Mesenchymal stem cell (in vitro differentiated cells and primary cell): Measurements from ENCODE around the gene MAP4K2.

Experiments used
- DNase-seq: peaks from one replicate; pipeline ENCODE4 v3.0.0-alpha.2; 2013
- H2AFZ ChIP-seq: one replicate; pipeline ENCODE4 v1.6.1; 2013; ENCODE audit warnings: low read depth, mild to moderate bottlenecking, control low read depth, inconsistent platforms, low read length, moderate library complexity
- H2AK5ac ChIP-seq: 2 replicates; pipeline ENCODE4 v1.6.1; 2013; ENCODE audit warnings: low read length, moderate library complexity, mild to moderate bottlenecking, inconsistent platforms; ENCODE audit not compliant: severe bottlenecking
- H2BK120ac ChIP-seq: one replicate; pipeline ENCODE4 v1.6.1; 2013; ENCODE audit warnings: low read depth, mild to moderate bottlenecking, inconsistent platforms, low read length, moderate library complexity
- H2BK12ac ChIP-seq, 2 experiments: one replicate each; pipeline ENCODE4 v1.6.1; 2013; ENCODE audit warnings: inconsistent platforms in 2 of 2, low read length in 2 of 2, mild to moderate bottlenecking in 2 of 2, moderate library complexity in 2 of 2, control low read depth in 1 of 2
- H2BK15ac ChIP-seq: one replicate; pipeline ENCODE4 v1.6.1; 2013; ENCODE audit warnings: mild to moderate bottlenecking, low read depth, inconsistent platforms; ENCODE audit not compliant: poor library complexity, severe bottlenecking
- H2BK5ac ChIP-seq: 2 replicates; pipeline ENCODE4 v1.6.1; 2013; ENCODE audit warnings: low read depth, mild to moderate bottlenecking, low read length, control low read depth, inconsistent platforms; ENCODE audit not compliant: poor library complexity, severe bottlenecking
- H3K14ac ChIP-seq, 2 experiments: one replicate each; pipeline ENCODE4 v1.6.1; 2013; ENCODE audit warnings: inconsistent platforms in 2 of 2, low read length in 2 of 2, control low read depth in 1 of 2, mild to moderate bottlenecking in 1 of 2, moderate library complexity in 1 of 2
- H3K18ac ChIP-seq, 2 experiments: one replicate each; pipeline ENCODE4 v1.6.1; 2013; ENCODE audit warnings: inconsistent platforms in 2 of 2, low read length in 2 of 2, control low read depth in 1 of 2, low read depth in 1 of 2, mild to moderate bottlenecking in 1 of 2
- H3K23ac ChIP-seq, 2 experiments: one replicate each; pipeline ENCODE4 v1.6.1; 2013; ENCODE audit warnings: inconsistent platforms in 2 of 2, low read length in 2 of 2, mild to moderate bottlenecking in 2 of 2, moderate library complexity in 2 of 2, control low read depth in 1 of 2
- H3K27ac ChIP-seq: 2 replicates; pipeline ENCODE4 v1.5.1; 2013; ENCODE audit warnings: mild to moderate bottlenecking, moderate library complexity, low read length, control low read depth, inconsistent platforms; ENCODE audit not compliant: poor library complexity, severe bottlenecking
- H3K27me3 ChIP-seq, 2 experiments: 2 replicates each; pipeline versions ENCODE4 v1.6.1 to v1.7.0; 2013; ENCODE audit warnings: low read length in 2 of 2, mild to moderate bottlenecking in 2 of 2, moderate library complexity in 2 of 2, control low read depth in 1 of 2, inconsistent platforms in 1 of 2; ENCODE audit not compliant: control insufficient read depth in 1 of 2, insufficient read depth in 1 of 2
- H3K36me3 ChIP-seq, 2 experiments: 2 replicates each; pipeline versions ENCODE4 v1.6.1 to v1.7.0; 2013; ENCODE audit warnings: low read length in 2 of 2, control low read depth in 1 of 2, inconsistent platforms in 1 of 2, low read depth in 1 of 2, mild to moderate bottlenecking in 1 of 2; ENCODE audit not compliant: insufficient read depth in 2 of 2, control insufficient read depth in 1 of 2
- H3K4ac ChIP-seq, 2 experiments: one replicate each; pipeline ENCODE4 v1.6.1; 2013; ENCODE audit warnings: inconsistent platforms in 2 of 2, low read length in 2 of 2, mild to moderate bottlenecking in 2 of 2, moderate library complexity in 2 of 2, control low read depth in 1 of 2, low read depth in 1 of 2
- H3K4me1 ChIP-seq: 2 replicates; pipeline ENCODE4 v1.6.1; 2013; ENCODE audit warnings: low read depth, low read length, control low read depth; ENCODE audit not compliant: control insufficient read depth, insufficient read depth
- H3K4me2 ChIP-seq: 2 replicates; pipeline ENCODE4 v1.6.1; 2013; ENCODE audit warnings: low read length, mild to moderate bottlenecking, inconsistent platforms; ENCODE audit not compliant: poor library complexity, severe bottlenecking
- H3K4me3 ChIP-seq, 2 experiments: 2 replicates each; pipeline versions ENCODE4 v1.5.1 to v1.7.0; 2013; ENCODE audit warnings: low read length in 2 of 2, mild to moderate bottlenecking in 2 of 2, control low read depth in 1 of 2, low read depth in 1 of 2; ENCODE audit not compliant: insufficient read depth in 1 of 2
- H3K79me1 ChIP-seq: replicated peaks from 2 replicates; pipeline ENCODE4 v1.6.1; 2013; ENCODE audit warnings: mild to moderate bottlenecking, control low read depth, low read length, inconsistent platforms; ENCODE audit not compliant: poor library complexity, severe bottlenecking
- H3K9ac ChIP-seq: 2 replicates; pipeline ENCODE4 v1.7.0; 2013; ENCODE audit warnings: mild to moderate bottlenecking, low read length, moderate library complexity
- H3K9me3 ChIP-seq: 2 replicates; pipeline ENCODE4 v1.7.0; 2013; ENCODE audit warnings: mild to moderate bottlenecking, low read length; ENCODE audit not compliant: control insufficient read depth
- H4K8ac ChIP-seq: one replicate; pipeline ENCODE4 v1.6.1; 2013; ENCODE audit warnings: inconsistent platforms, mild to moderate bottlenecking, low read length, moderate library complexity
- H4K91ac ChIP-seq: one replicate; pipeline ENCODE4 v1.6.1; 2013; ENCODE audit warnings: mild to moderate bottlenecking, low read length, inconsistent platforms
- WGBS: methylation state at CpG from one replicate; pipeline ENCODE4 v1.1.7; 2013; ENCODE audit warnings: mixed read lengths; 5-methylcytosine and 5-hydroxymethylcytosine counted together

The MAP4K2 gene

DNA sequence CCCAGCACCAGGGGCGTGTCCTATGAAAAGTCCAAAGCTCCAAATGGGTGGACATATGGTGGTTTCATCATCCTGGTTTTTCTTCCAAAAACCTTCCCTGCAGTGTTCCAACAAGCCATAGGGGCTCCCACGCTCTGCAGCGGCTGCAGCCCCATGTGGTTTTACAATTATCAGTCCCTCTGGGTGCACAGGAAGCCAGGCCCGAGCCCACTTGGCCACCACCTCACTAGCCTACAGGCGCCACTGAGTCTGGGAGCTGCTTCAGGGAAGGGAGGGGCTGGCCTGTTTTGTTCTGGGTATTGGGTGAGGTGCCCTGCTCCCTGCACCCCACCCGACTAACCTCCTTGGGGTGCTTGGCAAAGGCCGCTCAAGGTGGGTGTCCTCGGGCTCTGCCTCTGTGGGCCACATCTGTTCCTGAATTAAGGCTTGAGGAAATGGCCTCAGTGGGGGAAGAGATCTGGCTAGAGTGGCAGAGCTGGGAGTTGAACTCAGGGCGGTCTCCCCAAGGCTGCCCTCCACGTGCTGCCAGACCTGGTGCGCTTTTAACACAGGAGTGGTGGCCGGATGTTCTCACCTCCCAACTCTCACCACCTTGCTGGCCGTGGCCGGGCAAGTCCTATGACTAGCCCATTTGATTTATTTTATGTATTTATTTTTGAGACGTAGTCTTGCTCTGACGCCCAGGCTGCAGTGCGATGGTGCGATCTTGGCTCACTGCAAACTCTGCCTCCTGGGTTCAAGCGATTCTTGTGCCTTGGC lies 46.8 kb upstream of the MAP4K2 start:
- H2BK120ac ChIP-seq, result no peak overlapping the region
- H3K79me1 ChIP-seq, result peaks cover 18% of the 10 kb centered on the region
- H3K9me3 ChIP-seq, result no peaks in the 10 kb centered on the region
- H3K14ac ChIP-seq, result no peak overlapping the region
- no peak overlapping the region for H3K27ac ChIP-seq
- no peak for DNase-seq
- no peak overlapping the region for H3K4ac ChIP-seq
- H2BK5ac ChIP-seq, result no peak overlapping the region
- H2BK12ac ChIP-seq, result peak overlapping the region in 1 of 2 experiments; percentile 21
- H3K23ac ChIP-seq, result no peak overlapping the region
- peaks cover 15 to 33% of the 10 kb centered on the region in 2 experiments for H3K36me3 ChIP-seq
- H3K4me1 ChIP-seq, result peaks cover 54% of the 10 kb centered on the region
- peak overlapping the region; percentile 30 for H2AK5ac ChIP-seq
- H2BK15ac ChIP-seq, result no peak overlapping the region
- peak overlapping the region; percentile 14 for H3K9ac ChIP-seq
- H4K8ac ChIP-seq, result no peak overlapping the region
- H4K91ac ChIP-seq, result peak overlapping the region; percentile 12
- no peak overlapping the region for H2AFZ ChIP-seq
- 94% methylated on average over 18 of the region's 19 CpGs for WGBS
- H3K4me3 ChIP-seq, result no peak overlapping the region
- no peak overlapping the region for H3K4me2 ChIP-seq
- H3K18ac ChIP-seq, result peak overlapping the region in 1 of 2 experiments; percentile 18
- H3K27me3 ChIP-seq, result no peaks in the 10 kb centered on the region

DNA sequence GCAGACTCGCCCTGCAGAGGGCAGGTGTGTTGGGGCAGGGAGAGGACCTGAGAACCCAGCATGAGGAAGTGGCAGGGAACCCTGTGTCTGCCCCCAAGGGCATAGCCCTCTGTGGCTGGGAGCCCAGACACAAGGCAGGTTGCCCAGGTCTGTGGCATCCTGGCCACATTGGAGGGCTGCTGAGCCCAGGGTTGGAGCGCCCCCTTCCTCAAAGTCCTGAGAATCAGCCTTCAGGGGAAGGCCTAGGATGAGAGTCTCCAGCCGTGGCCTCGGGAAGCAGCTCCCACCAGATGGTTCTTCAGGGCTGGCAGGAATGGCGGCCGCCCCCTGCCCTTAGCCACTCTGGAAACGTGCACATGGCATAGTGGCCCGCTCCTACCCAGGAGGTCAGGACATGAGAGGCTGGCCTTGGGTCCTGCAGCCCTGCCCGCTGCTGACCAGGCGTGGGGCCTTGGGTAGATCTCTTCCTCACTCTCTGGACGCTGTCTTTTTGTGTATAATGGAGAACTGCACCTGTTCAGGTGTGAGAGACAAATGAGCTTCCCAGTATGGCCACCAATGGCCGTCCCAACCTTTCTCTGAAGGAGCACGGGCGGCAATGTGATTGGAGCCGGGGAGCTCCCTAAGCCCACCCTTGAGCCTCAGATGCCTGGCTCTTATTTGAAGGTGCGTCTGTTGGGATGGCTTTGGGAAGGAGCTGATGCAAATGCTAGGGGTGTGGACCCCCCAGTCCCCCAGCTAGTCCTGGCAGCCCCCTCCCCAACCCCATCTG lies 46.0 kb upstream of the MAP4K2 start:
- Histone ChIP-seq H3K23ac (no peak overlapping the region), H3K14ac (no peak overlapping the region), H3K18ac (no peak overlapping the region), H3K4me2 (no peak overlapping the region), H3K9ac (no peak overlapping the region), H4K91ac (peak overlapping the region; percentile 64), H3K4ac (peak overlapping the region in 1 of 2 experiments; percentile 2), H3K36me3 (peaks cover 8 to 26% of the 10 kb centered on the region in 2 experiments), H2BK15ac (no peak overlapping the region), H3K27ac (no peak overlapping the region), H3K9me3 (no peaks in the 10 kb centered on the region), H2BK5ac (no peak overlapping the region), H3K79me1 (peaks cover 18% of the 10 kb centered on the region), H3K4me3 (no peak overlapping the region), H3K4me1 (peaks cover 54% of the 10 kb centered on the region), H2AFZ (no peak overlapping the region), H4K8ac (peak overlapping the region; percentile 45), H2BK120ac (no peak overlapping the region), H2AK5ac (peak overlapping the region; percentile 14), H3K27me3 (no peaks in the 10 kb centered on the region), H2BK12ac (peak overlapping the region; percentile 46 to 49)
- no peak for DNase-seq
- 87% methylated on average over 16 of the region's 16 CpGs for WGBS

- H2BK15ac ChIP-seq, result no peak overlapping the region
- H3K9me3 ChIP-seq, result no peaks in the 10 kb centered on the region
- no peak for DNase-seq
- peaks cover 56% of the 10 kb centered on the region for H3K4me1 ChIP-seq
- H3K27ac ChIP-seq, result no peak overlapping the region
- H2AFZ ChIP-seq, result no peak overlapping the region
- H3K23ac ChIP-seq, result no peak overlapping the region
- H3K18ac ChIP-seq, result no peak overlapping the region
- peaks cover under 1 to 19% of the 10 kb centered on the region in 2 experiments for H3K36me3 ChIP-seq
- no peak overlapping the region for H4K8ac ChIP-seq
- no peak overlapping the region for H3K9ac ChIP-seq
- 81% methylated on average over 6 of the region's 6 CpGs for WGBS
- peaks cover 15% of the 10 kb centered on the region for H3K79me1 ChIP-seq
- no peaks in the 10 kb centered on the region for H3K27me3 ChIP-seq
- H2BK12ac ChIP-seq, result peak overlapping the region in 1 of 2 experiments; percentile 46
- no peak overlapping the region for H2BK120ac ChIP-seq
- peak overlapping the region in 1 of 2 experiments; percentile 32 for H3K4ac ChIP-seq
- H3K4me3 ChIP-seq, result no peak overlapping the region
- no peak overlapping the region for H2BK5ac ChIP-seq
- H2AK5ac ChIP-seq, result no peak overlapping the region
- H3K4me2 ChIP-seq, result no peak overlapping the region
- H4K91ac ChIP-seq, result no peak overlapping the region
- no peak overlapping the region for H3K14ac ChIP-seq
These were observed 45.3 kb upstream of the MAP4K2 start for GRCh38 chr11:64848214-64848825.
